PC-3 (cell line): Measurements from ENCODE around the gene PIM1.

ENCODE experiments used
- EZH2 ChIP-seq: fragments of 300-600 bp; sonication (generic); IDR thresholded peaks from one replicate; pipeline ENCODE4 v1.6.1; 2017; ENCODE audit warnings: antibody characterized with exemption, mild to moderate bottlenecking, low read length; ENCODE audit not compliant: unreplicated experiment
- EZH2phosphoT487 ChIP-seq: fragments of 300-600 bp; sonication (generic); IDR thresholded peaks from 2 replicates; pipeline ENCODE4 v1.6.1; 2018; ENCODE audit warnings: mild to moderate bottlenecking, antibody characterized with exemption, low read length, borderline replicate concordance
- TF ChIP-seq, protein P1 (sequence below): fragments of 300-600 bp; sonication (generic); conservative IDR thresholded peaks from 2 replicates; pipeline ENCODE4 v1.5.1; 2017; ENCODE audit warnings: antibody characterized with exemption, low read depth, mild to moderate bottlenecking, low read length

DNA sequence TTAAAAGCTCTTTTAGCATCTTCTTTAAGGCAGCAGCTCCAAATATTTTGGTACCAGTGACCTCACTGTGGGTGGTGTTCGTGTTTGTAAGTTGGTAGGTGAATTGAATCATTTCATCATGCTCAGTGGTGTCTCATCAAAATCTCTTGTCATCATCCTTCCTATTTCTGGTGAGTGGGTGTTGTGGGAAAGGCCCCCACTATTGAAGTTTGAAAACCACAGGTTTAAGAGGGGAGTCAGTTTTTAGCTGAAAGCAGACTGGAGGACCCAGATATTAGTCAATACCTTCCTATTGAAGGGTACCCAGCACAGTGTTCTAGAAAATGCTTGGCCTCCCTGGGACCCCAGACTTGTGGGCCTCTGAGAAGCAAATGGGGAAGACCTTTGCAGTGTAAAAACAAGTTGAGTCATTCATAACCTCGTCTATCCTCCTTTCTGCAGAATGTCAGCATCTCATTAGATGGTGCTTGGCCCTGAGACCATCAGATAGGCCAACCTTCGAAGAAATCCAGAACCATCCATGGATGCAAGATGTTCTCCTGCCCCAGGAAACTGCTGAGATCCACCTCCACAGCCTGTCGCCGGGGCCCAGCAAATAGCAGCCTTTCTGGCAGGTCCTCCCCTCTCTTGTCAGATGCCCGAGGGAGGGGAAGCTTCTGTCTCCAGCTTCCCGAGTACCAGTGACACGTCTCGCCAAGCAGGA, 3.7 kb downstream of the PIM1 start:
- TF ChIP-seq EZH2phosphoT487 (no peak), EZH2 (no peak)
- TF ChIP-seq, protein P1, sequence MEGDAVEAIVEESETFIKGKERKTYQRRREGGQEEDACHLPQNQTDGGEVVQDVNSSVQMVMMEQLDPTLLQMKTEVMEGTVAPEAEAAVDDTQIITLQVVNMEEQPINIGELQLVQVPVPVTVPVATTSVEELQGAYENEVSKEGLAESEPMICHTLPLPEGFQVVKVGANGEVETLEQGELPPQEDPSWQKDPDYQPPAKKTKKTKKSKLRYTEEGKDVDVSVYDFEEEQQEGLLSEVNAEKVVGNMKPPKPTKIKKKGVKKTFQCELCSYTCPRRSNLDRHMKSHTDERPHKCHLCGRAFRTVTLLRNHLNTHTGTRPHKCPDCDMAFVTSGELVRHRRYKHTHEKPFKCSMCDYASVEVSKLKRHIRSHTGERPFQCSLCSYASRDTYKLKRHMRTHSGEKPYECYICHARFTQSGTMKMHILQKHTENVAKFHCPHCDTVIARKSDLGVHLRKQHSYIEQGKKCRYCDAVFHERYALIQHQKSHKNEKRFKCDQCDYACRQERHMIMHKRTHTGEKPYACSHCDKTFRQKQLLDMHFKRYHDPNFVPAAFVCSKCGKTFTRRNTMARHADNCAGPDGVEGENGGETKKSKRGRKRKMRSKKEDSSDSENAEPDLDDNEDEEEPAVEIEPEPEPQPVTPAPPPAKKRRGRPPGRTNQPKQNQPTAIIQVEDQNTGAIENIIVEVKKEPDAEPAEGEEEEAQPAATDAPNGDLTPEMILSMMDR, result no peak
